Heart left ventricle (tissue), 16 donors: ENCODE results near the gene ODAD4. TPM values are rescaled to one million over a fixed set of nuclear protein-coding genes. Genes with fewer than 3 reads are reported as not detected.

Experiments used
- ATAC-seq, 4 donors: fragments of 200-7000 bp; cut with Tn5 transposase; one replicate each; pipeline ENCODE4 v1.9.1; 2020 to 2022; ENCODE audit warnings: moderate library complexity in 4 of 4, mild to moderate bottlenecking in 3 of 4, moderate number of reproducible peaks in 1 of 4
- DNase-seq, 5 donors: peaks; one replicate each; pipeline ENCODE4 v3.0.0-alpha.2; 2020
- H3K27ac ChIP-seq, 12 donors: fragments of 200-600 bp; sonication (generic) in 4 of 12; one replicate each; pipeline versions ENCODE4 v1.5.0 to v1.8.0; 2016 to 2022; ENCODE audit warnings: mild to moderate bottlenecking in 2 of 12
- H3K27me3 ChIP-seq, 9 donors: fragments of 200-600 bp; sonication (generic) in 2 of 9; one replicate each; pipeline versions ENCODE4 v1.5.1 to v1.8.0; 2016 to 2022; ENCODE audit warnings: mild to moderate bottlenecking in 3 of 9
- H3K36me3 ChIP-seq, 9 donors: fragments of 200-600 bp; sonication (generic) in 2 of 9; one replicate each; pipeline versions ENCODE4 v1.5.0 to v1.8.0; 2018 to 2022; ENCODE audit warnings: mild to moderate bottlenecking in 2 of 9
- H3K4me1 ChIP-seq, 12 donors: fragments of 200-600 bp; sonication (generic) in 4 of 12; one replicate each; pipeline versions ENCODE4 v1.5.0 to v1.8.0; 2016 to 2022; ENCODE audit warnings: mild to moderate bottlenecking in 3 of 12
- H3K4me3 ChIP-seq, 12 donors: fragments of 200-600 bp; sonication (generic) in 4 of 12; one replicate each; pipeline versions ENCODE4 v1.5.0 to v1.8.0; 2017 to 2022; ENCODE audit warnings: mild to moderate bottlenecking in 9 of 12, moderate library complexity in 4 of 12
- H3K9me3 ChIP-seq, 12 donors: fragments of 200-600 bp; sonication (generic) in 4 of 12; one replicate each; pipeline versions ENCODE4 v1.5.0 to v1.8.0; 2016 to 2022; ENCODE audit warnings: mild to moderate bottlenecking in 1 of 12
- POLR2A ChIP-seq, 2 donors: fragments of 450-650 bp; IDR thresholded peaks; one replicate each; pipeline ENCODE4 v1.6.1; 2017; ENCODE audit warnings: antibody characterized with exemption in 2 of 2, mild to moderate bottlenecking in 2 of 2, moderate library complexity in 2 of 2
- WGBS, 4 donors: extraction: QIAGEN DNeasy Blood & Tissue Kit in 2 of 4; methylation state at CpG; one replicate each; pipeline versions ENCODE4 v1.1.5 to v1.1.7; 2013 to 2018; 5-methylcytosine and 5-hydroxymethylcytosine counted together
- intact Hi-C, 10 donors: fragments of 100-400 bp; cut with DNase I; formaldehyde crosslinking; loops; one replicate each; pipeline versions ENCODE4 v1.11.1 to v1.14.2; 2022
- polyA plus RNA-seq, 2 donors: library from polyadenylated mRNA; stranded (reverse); fragments of 200-250 nt; gene quantifications; one replicate each; pipeline ENCODE4 v1.2.3, GENCODE V29; 2013
- total RNA-seq, 9 donors: library from RNA; depleted of rRNA in 2 of 9; stranded (reverse); fragments of >200 nt in 2 of 9; fragmentation: NEBNext Ultra II Directional in 3 of 9; extraction: Animal tissue kit (Norgen Biotek cat#: 25700) in 3 of 9; gene quantifications; one replicate each; pipeline versions ENCODE4 v1.1.0 to v1.2.4, GENCODE V29; 2016 to 2023
- TF ChIP-seq, protein P1 (sequence below), 12 donors: fragments of 200-600 bp; sonication (generic) in 4 of 12; IDR thresholded peaks; one replicate each; pipeline versions ENCODE4 v1.5.0 to v1.8.0; 2018 to 2022; ENCODE audit warnings: antibody characterized with exemption in 12 of 12, mild to moderate bottlenecking in 5 of 12
- donor health status: ischemic (EF 13 %, LVEDD 7.1; RV severe dilation, severe dysfunction).
- donor health status: healthy with polysubstance abuse.
- donor health status: DM: no; HTN: yes; CAD: no.
- donor health status: DM: no; HTN: no; CAD: no.
- donor health status: ischemic (EF 25% LVEDD 6.9; RV normal size, moderate dysfunction).
- donor health status: ischemic (EF 25% LVEDD 5.7; RV mildly dilated, moderate dysfunction).
- donor health status: healthy.
- donor health status: DM: yes; HTN: yes; CAD: no.
- donor health status: ischemic (EF 35%, LVEDD 5.7; RV mildly dilated, moderate dysfunction).
- donor health status: nonischemic (EF 11% LVEDD 7.7; RV severe dilation, severe dysfunction).
- donor health status: DM: yes; HTN: yes; CAD: no.
- donor health status: PGD.
- donor health status: ischemic (EF 29% LVEDD 5.4; RV normal size, mild dysfunction).
- donor health status: nonischemic (EF 23%, LVEDD 6.1; RV moderate dilation, normal function).

ODAD4 gene
- total and polyA plus RNA-seq, 11 donors = 0.38 to 1.2 (median 0.73) TPM; not detected in 1

DNA sequence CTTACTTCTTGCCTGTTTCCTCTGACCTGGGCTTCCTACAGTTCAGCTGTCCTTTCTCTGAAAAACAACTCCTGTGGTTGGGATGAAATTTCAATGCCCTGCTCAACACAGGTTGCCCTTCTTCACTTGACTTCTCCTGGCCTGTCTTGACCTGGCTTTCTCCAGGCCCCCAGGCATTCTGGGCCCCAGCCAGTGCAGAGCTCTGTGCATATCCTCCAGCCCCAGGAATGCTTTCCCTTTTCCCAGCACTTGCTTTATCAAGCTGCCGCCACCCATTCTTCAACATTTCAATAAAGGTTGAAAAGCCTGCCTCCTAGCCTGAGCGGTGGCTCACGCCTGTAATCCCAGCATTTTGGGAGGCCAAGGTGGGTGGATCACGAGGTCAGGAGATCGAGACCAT is 10.8 kb downstream of the ODAD4 start:
- no peak for ATAC-seq
- WGBS, 4 donors = 90 to 97% (median 92%) methylated on average over 5 of the region's 5 CpGs

DNA sequence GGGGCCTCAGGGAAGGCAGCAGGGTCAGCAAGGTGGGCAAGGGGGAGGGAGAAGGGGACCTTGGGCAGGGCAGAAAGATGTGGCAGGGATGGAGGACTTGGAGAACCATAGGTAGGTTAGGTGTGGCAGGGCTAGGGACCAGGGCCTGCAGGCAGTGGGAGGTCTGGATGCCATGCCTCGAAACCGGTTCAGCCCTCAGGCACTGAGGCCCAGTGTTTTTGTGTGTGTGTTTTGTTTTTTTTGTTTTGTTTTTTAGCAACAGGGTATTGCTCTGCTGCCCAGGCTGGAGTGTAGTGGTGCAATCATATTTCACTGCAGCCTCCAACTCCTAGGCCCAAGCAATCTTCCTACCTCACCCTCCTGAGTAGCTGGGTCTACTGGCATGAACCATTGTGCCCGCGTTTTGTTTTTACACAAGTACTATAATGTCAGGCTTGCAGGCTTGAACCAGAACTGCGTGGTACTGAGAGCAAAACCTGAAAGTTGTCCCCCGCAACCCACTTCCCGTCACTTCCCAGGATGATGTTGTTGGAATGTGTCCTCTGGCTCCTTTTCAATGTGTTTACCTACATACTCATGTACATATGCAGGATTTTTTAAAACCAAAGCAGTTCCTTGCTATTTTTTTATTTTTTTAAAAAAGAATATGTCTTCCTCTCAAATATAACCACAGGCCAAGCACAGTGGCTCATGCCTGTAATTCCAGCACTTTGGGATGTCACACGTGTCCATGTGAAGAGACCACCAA is 12.4 kb downstream of the ODAD4 start:
- TF ChIP-seq POLR2A (IDR thresholded peaks at IDR 0.05) = no peak
- TF ChIP-seq, protein P1, sequence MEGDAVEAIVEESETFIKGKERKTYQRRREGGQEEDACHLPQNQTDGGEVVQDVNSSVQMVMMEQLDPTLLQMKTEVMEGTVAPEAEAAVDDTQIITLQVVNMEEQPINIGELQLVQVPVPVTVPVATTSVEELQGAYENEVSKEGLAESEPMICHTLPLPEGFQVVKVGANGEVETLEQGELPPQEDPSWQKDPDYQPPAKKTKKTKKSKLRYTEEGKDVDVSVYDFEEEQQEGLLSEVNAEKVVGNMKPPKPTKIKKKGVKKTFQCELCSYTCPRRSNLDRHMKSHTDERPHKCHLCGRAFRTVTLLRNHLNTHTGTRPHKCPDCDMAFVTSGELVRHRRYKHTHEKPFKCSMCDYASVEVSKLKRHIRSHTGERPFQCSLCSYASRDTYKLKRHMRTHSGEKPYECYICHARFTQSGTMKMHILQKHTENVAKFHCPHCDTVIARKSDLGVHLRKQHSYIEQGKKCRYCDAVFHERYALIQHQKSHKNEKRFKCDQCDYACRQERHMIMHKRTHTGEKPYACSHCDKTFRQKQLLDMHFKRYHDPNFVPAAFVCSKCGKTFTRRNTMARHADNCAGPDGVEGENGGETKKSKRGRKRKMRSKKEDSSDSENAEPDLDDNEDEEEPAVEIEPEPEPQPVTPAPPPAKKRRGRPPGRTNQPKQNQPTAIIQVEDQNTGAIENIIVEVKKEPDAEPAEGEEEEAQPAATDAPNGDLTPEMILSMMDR (IDR thresholded peaks at IDR 0.05) = no peak
- Histone ChIP-seq H3K4me3 (no peak overlapping the region), H3K36me3 (no peaks in the 10 kb centered on the region), H3K4me1 (peaks cover 0 to 10% (median 0%) of the 10 kb centered on the region in 12 donors), H3K27ac (no peak overlapping the region), H3K27me3 (no peaks in the 10 kb centered on the region), H3K9me3 (no peaks in the 10 kb centered on the region)
- intact Hi-C loops = no loop called here
- ATAC-seq (no peak), DNase-seq (no peak)
- WGBS, 4 donors = 92 to 95% (median 94%) methylated on average over 8 of the region's 8 CpGs

More for the DNA sequence above, 10.8 kb downstream of the ODAD4 start:
- intact Hi-C loops = no loop called here
- H3K4me1 ChIP-seq = peaks cover 0 to 13% (median 0%) of the 10 kb centered on the region in 12 donors
- H3K27me3 ChIP-seq = no peaks in the 10 kb centered on the region
- DNase-seq = no peak
- H3K36me3 ChIP-seq = peaks cover 0 to 2% (median 0%) of the 10 kb centered on the region in 9 donors
- TF ChIP-seq, protein P1 (IDR thresholded peaks at IDR 0.05) = no peak
- TF ChIP-seq POLR2A (IDR thresholded peaks at IDR 0.05) = no peak
- H3K27ac ChIP-seq = no peak overlapping the region
- H3K9me3 ChIP-seq = no peaks in the 10 kb centered on the region
- no peak overlapping the region for H3K4me3 ChIP-seq

DNA sequence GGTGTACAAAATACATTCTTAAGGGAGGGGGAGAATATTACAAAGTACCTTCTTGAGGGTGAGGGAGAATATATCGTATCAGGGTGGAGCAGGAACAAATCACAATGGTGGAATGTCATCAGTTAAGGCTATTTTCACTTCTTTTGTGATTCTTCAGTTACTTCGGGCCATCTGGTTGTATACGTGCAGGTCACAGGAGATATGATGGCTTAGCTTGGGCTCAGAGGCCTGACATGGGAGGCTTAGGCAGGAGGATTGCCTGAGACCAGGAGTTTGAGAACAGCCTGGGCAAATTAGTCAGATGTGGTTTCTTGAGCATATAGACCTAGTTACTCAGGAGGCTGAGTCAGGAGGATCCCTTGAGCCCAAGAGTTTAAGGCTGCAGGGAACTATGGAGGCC is 13.1 kb downstream of the ODAD4 start:
- WGBS, 4 donors = 86 to 94% (median 91%) methylated on average over 3 of the region's 3 CpGs
- intact Hi-C loops = no loop called here
- no peaks in the 10 kb centered on the region for H3K36me3 ChIP-seq
- no peaks in the 10 kb centered on the region for H3K27me3 ChIP-seq
- H3K4me3 ChIP-seq = no peak overlapping the region
- no peaks in the 10 kb centered on the region for H3K9me3 ChIP-seq
- TF ChIP-seq, protein P1 (IDR thresholded peaks at IDR 0.05) = no peak
- TF ChIP-seq POLR2A (IDR thresholded peaks at IDR 0.05) = no peak
- H3K4me1 ChIP-seq = peaks cover 0 to 4% (median 0%) of the 10 kb centered on the region in 12 donors
- ATAC-seq = no peak
- no peak overlapping the region for H3K27ac ChIP-seq
- DNase-seq = no peak

DNA sequence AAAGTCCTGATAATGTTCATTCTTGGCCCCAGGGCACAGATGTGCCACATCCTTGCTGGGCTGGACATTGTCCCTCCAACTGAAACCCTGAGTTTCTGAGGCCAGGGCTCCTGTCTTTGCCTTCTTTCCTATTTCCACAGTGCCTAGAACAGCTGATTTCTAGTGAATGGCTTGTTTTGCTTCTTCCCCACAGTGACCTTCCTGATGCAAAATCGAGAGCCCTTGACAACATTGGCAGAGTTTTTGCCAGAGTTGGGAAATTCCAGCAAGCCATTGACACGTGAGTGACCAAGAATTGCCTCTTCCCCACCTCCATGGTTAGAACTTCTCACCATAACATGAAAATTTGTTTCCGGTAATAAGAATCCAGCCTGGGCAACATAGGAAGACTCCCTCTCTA is 14.5 kb downstream of the ODAD4 start:
- DNase-seq (no peak), ATAC-seq (no peak)
- Histone ChIP-seq H3K9me3 (no peaks in the 10 kb centered on the region), H3K27me3 (no peaks in the 10 kb centered on the region), H3K36me3 (peaks cover 0 to 5% (median 0%) of the 10 kb centered on the region in 9 donors), H3K27ac (no peak overlapping the region), H3K4me1 (no peaks in the 10 kb centered on the region), H3K4me3 (no peak overlapping the region)
- 76 to 84% (median 80%) methylated on average over 3 of the region's 3 CpGs for WGBS, 4 donors
- intact Hi-C loops = loop anchor here in 1 of 10 donors (1.0 kb wide), 1 partner anchor 10 kb away; no protein-coding TSS in a partner anchor
- TF ChIP-seq, protein P1 (IDR thresholded peaks at IDR 0.05) = no peak
- no peak for TF ChIP-seq POLR2A (IDR thresholded peaks at IDR 0.05)
